Neuron (in vitro differentiated cells): ENCODE results near the gene MTR.

Source experiments
- H2AFZ ChIP-seq: one replicate; pipeline ENCODE4 v1.6.1; 2013; ENCODE audit warnings: low read depth, mild to moderate bottlenecking, inconsistent platforms, low read length, moderate library complexity
- H3K27me3 ChIP-seq: one replicate; pipeline ENCODE4 v1.6.1; 2013; ENCODE audit warnings: low read length; ENCODE audit not compliant: insufficient read depth
- H3K36me3 ChIP-seq: one replicate; pipeline ENCODE4 v1.6.1; 2013; ENCODE audit warnings: low read length; ENCODE audit not compliant: insufficient read depth
- H3K4me1 ChIP-seq: one replicate; pipeline ENCODE4 v1.6.1; 2013; ENCODE audit warnings: low read length; ENCODE audit not compliant: insufficient read depth
- H3K4me3 ChIP-seq: 2 replicates; pipeline ENCODE4 v1.5.1; 2013; ENCODE audit warnings: mild to moderate bottlenecking, low read length, moderate library complexity
- H3K9me3 ChIP-seq: one replicate; pipeline ENCODE4 v1.6.1; 2013; ENCODE audit warnings: low read length

The MTR gene

GRCh38 chr1:236916131-236916800 is 121.2 kb downstream of the MTR start:
- H3K27me3 ChIP-seq = no peaks in the 10 kb centered on the region
- H3K36me3 ChIP-seq = no peaks in the 10 kb centered on the region
- no peak overlapping the region for H3K4me3 ChIP-seq
- H2AFZ ChIP-seq = no peak overlapping the region
- H3K9me3 ChIP-seq = no peaks in the 10 kb centered on the region
- no peaks in the 10 kb centered on the region for H3K4me1 ChIP-seq

- no peaks in the 10 kb centered on the region for H3K9me3 ChIP-seq
- H3K4me3 ChIP-seq = no peak overlapping the region
- H2AFZ ChIP-seq = no peak overlapping the region
- no peaks in the 10 kb centered on the region for H3K4me1 ChIP-seq
- H3K27me3 ChIP-seq = no peaks in the 10 kb centered on the region
- no peaks in the 10 kb centered on the region for H3K36me3 ChIP-seq
Observed at GRCh38 chr1:236917448-236917847, 122.4 kb downstream of the MTR start.

- no peak overlapping the region for H2AFZ ChIP-seq
- H3K4me3 ChIP-seq = no peak overlapping the region
- H3K9me3 ChIP-seq = no peaks in the 10 kb centered on the region
- H3K27me3 ChIP-seq = no peaks in the 10 kb centered on the region
- no peaks in the 10 kb centered on the region for H3K36me3 ChIP-seq
- H3K4me1 ChIP-seq = no peaks in the 10 kb centered on the region
Observed at GRCh38 chr1:236920286-236920894, 125.3 kb downstream of the MTR start.

GRCh38 chr1:236921610-236922009 is 126.5 kb downstream of the MTR start:
- Histone ChIP-seq H3K36me3 (no peaks in the 10 kb centered on the region), H3K4me3 (no peak overlapping the region), H2AFZ (no peak overlapping the region), H3K4me1 (no peaks in the 10 kb centered on the region), H3K9me3 (no peaks in the 10 kb centered on the region), H3K27me3 (no peaks in the 10 kb centered on the region)

DNA sequence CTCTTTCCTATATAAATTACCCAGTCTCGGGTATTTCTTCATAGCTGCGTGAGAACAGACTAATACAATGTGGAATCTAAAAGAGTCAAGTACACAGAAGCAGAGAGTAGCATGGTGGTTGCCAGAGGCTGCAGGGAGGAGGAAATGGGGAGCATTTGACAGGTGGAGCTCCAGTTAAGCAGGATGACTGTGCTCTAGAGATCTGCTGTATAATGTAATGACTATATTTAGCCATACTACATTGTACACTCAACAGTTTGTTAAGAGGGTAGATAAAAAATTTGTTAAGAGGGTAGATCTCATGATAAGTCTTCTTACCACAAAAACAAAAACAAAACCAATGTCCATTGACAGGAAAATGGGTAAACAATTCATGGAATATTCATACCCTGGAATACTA is 127.1 kb downstream of the MTR start:
- Histone ChIP-seq H2AFZ (no peak overlapping the region), H3K4me3 (no peak overlapping the region), H3K4me1 (no peaks in the 10 kb centered on the region), H3K36me3 (no peaks in the 10 kb centered on the region), H3K27me3 (no peaks in the 10 kb centered on the region), H3K9me3 (no peaks in the 10 kb centered on the region)

DNA sequence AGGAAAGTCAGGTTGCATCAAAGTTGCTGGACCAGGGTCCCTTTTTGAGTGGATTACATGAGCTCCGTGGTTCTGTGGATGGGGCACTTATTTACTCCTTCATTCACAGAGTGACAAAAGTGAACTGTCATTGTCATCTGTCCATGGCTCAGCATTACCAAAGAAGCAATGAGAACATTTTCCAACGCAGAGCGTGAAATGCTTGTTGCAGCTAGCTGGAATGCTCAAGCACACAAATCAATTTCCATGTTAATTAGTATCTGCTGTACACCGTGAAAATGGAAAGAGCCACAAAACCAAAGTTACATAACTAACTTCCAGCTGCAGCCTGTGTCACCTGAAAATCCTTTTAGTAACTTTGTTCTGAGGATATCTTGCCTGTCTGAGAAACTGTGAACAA is 130.3 kb downstream of the MTR start:
- H3K4me1 ChIP-seq = no peaks in the 10 kb centered on the region
- H3K36me3 ChIP-seq = no peaks in the 10 kb centered on the region
- no peak overlapping the region for H3K4me3 ChIP-seq
- no peaks in the 10 kb centered on the region for H3K9me3 ChIP-seq
- H3K27me3 ChIP-seq = no peaks in the 10 kb centered on the region
- H2AFZ ChIP-seq = no peak overlapping the region

GRCh38 chr1:236930503-236930902 is 135.4 kb downstream of the MTR start:
- H3K4me3 ChIP-seq = no peak overlapping the region
- H3K4me1 ChIP-seq = no peaks in the 10 kb centered on the region
- H3K9me3 ChIP-seq = no peaks in the 10 kb centered on the region
- no peaks in the 10 kb centered on the region for H3K27me3 ChIP-seq
- no peak overlapping the region for H2AFZ ChIP-seq
- H3K36me3 ChIP-seq = no peaks in the 10 kb centered on the region

GRCh38 chr1:236938760-236939159 is 143.7 kb downstream of the MTR start:
- no peaks in the 10 kb centered on the region for H3K36me3 ChIP-seq
- H3K4me1 ChIP-seq = no peaks in the 10 kb centered on the region
- H3K4me3 ChIP-seq = no peak overlapping the region

GRCh38 chr1:236942431-236942830 is 147.3 kb downstream of the MTR start:
- H3K36me3 ChIP-seq = no peaks in the 10 kb centered on the region
- no peak overlapping the region for H2AFZ ChIP-seq
- no peaks in the 10 kb centered on the region for H3K27me3 ChIP-seq
- no peaks in the 10 kb centered on the region for H3K9me3 ChIP-seq
- H3K4me1 ChIP-seq = no peaks in the 10 kb centered on the region
- no peak overlapping the region for H3K4me3 ChIP-seq

More at GRCh38 chr1:236938760-236939159, 143.7 kb downstream of the MTR start:
- Histone ChIP-seq H2AFZ (no peak overlapping the region), H3K9me3 (no peaks in the 10 kb centered on the region), H3K27me3 (no peaks in the 10 kb centered on the region)

DNA sequence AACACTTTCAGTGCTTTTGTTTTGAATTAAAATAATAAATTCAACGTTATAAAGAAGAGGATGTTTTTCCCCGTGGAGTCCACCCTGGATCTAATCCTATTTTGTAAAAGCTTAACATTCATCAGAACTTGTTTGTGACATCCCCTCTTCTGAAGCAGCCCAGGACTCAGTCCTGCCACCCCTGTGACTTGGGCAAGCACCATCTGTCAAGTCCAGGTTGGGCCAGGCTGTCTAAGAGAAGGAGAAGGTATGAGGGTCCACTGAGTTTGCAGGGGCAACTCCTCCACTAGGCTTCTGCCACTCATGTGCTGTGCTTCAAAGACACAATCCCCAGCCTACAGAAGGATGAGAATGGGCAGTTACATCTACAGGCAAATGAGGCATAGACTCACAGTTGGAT is 149.5 kb downstream of the MTR start:
- no peak overlapping the region for H3K4me3 ChIP-seq
- no peaks in the 10 kb centered on the region for H3K27me3 ChIP-seq
- no peaks in the 10 kb centered on the region for H3K4me1 ChIP-seq
- H2AFZ ChIP-seq = no peak overlapping the region
- H3K9me3 ChIP-seq = no peaks in the 10 kb centered on the region
- no peaks in the 10 kb centered on the region for H3K36me3 ChIP-seq

- Histone ChIP-seq H3K27me3 (no peaks in the 10 kb centered on the region), H2AFZ (no peak overlapping the region), H3K4me3 (no peak overlapping the region), H3K36me3 (no peaks in the 10 kb centered on the region), H3K4me1 (no peaks in the 10 kb centered on the region), H3K9me3 (no peaks in the 10 kb centered on the region)
Observed at GRCh38 chr1:236945002-236945401, 149.9 kb downstream of the MTR start.

DNA sequence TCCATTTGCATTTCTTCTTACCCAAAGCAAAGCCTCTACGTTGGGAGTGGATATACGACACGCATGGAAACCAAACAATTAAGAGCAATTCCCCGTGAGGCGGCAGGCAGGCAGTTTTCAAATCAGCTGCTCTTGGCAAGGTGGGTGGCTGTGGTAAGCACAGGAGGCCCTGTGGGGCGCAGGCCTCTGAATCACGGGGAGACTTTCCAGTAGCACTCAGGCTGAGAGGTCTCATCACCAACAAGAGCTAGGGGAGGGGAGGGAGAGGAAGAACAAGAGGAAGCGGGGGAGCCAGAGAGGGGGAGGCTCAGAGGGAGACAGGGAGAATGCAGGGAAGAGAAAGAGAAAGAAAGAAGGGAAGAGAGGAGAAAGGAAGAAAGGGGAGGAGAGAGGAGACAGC is 152.7 kb downstream of the MTR start:
- no peak overlapping the region for H3K4me3 ChIP-seq
- no peaks in the 10 kb centered on the region for H3K36me3 ChIP-seq
- no peaks in the 10 kb centered on the region for H3K27me3 ChIP-seq
- H2AFZ ChIP-seq = no peak overlapping the region
- H3K9me3 ChIP-seq = no peaks in the 10 kb centered on the region
- no peaks in the 10 kb centered on the region for H3K4me1 ChIP-seq

DNA sequence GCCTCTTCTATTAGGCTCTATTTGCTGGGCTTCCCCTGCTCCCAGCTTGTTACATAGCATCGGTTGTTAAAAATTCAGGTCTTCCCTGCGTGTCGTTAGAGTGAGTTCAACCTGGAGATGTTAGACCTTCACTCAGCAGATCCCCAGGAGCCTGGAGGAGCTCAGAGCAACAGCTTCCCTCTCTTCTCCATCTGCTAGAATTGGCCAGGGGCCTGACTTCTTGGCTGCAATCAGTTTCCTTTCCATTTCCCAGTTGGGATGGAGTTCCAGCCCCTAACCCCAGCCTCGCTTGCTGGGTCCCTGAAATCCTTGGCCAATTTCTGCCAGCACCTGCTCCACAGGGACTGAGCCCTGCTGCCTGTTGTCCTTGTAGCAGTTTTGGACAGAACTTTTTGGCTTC is 153.3 kb downstream of the MTR start:
- H2AFZ ChIP-seq = no peak overlapping the region
- no peaks in the 10 kb centered on the region for H3K27me3 ChIP-seq

DNA sequence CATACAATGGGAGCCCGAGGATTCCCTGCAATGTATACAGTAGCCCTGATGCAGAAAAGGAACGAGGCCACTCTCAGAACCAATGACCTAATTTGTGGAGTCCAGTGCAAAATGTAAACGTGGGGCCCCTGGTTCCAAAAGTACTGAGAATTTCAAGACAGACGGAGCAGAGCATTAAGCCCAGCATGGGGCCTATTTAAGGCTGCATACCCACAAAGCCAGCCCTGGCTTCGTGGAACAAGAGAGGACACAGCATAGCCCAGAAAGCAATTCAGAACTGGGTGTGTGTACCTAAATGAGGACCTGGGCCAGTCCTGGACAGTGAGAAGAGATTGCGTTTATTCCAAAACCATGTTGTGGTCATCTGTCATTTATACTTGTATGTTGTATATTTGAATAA is 153.9 kb downstream of the MTR start:
- Histone ChIP-seq H3K4me3 (no peak overlapping the region), H2AFZ (no peak overlapping the region), H3K9me3 (no peaks in the 10 kb centered on the region), H3K4me1 (no peaks in the 10 kb centered on the region), H3K36me3 (no peaks in the 10 kb centered on the region), H3K27me3 (no peaks in the 10 kb centered on the region)

More for the DNA sequence above, 153.3 kb downstream of the MTR start:
- Histone ChIP-seq H3K4me3 (no peak overlapping the region), H3K36me3 (no peaks in the 10 kb centered on the region), H3K9me3 (no peaks in the 10 kb centered on the region), H3K4me1 (no peaks in the 10 kb centered on the region)
